Mesenchymal stem cell (in vitro differentiated cells and primary cell): Measurements from ENCODE around the gene PLEKHG7.
"Not testable (repeated sequence)": the region's sequence is repeated elsewhere in the genome, so short reads cannot be mapped to it uniquely, and the experiment has no call there.

ENCODE experiments used
- DNase-seq: peaks from one replicate; pipeline ENCODE4 v3.0.0-alpha.2; 2013
- H2AFZ ChIP-seq: one replicate; pipeline ENCODE4 v1.6.1; 2013; ENCODE audit warnings: low read depth, mild to moderate bottlenecking, control low read depth, inconsistent platforms, low read length, moderate library complexity
- H2AK5ac ChIP-seq: 2 replicates; pipeline ENCODE4 v1.6.1; 2013; ENCODE audit warnings: low read length, moderate library complexity, mild to moderate bottlenecking, inconsistent platforms; ENCODE audit not compliant: severe bottlenecking
- H2BK120ac ChIP-seq: one replicate; pipeline ENCODE4 v1.6.1; 2013; ENCODE audit warnings: low read depth, mild to moderate bottlenecking, inconsistent platforms, low read length, moderate library complexity
- H2BK12ac ChIP-seq, 2 experiments: one replicate each; pipeline ENCODE4 v1.6.1; 2013; ENCODE audit warnings: inconsistent platforms in 2 of 2, low read length in 2 of 2, mild to moderate bottlenecking in 2 of 2, moderate library complexity in 2 of 2, control low read depth in 1 of 2
- H2BK15ac ChIP-seq: one replicate; pipeline ENCODE4 v1.6.1; 2013; ENCODE audit warnings: mild to moderate bottlenecking, low read depth, inconsistent platforms; ENCODE audit not compliant: poor library complexity, severe bottlenecking
- H2BK5ac ChIP-seq: 2 replicates; pipeline ENCODE4 v1.6.1; 2013; ENCODE audit warnings: low read depth, mild to moderate bottlenecking, low read length, control low read depth, inconsistent platforms; ENCODE audit not compliant: poor library complexity, severe bottlenecking
- H3K14ac ChIP-seq, 2 experiments: one replicate each; pipeline ENCODE4 v1.6.1; 2013; ENCODE audit warnings: inconsistent platforms in 2 of 2, low read length in 2 of 2, control low read depth in 1 of 2, mild to moderate bottlenecking in 1 of 2, moderate library complexity in 1 of 2
- H3K18ac ChIP-seq, 2 experiments: one replicate each; pipeline ENCODE4 v1.6.1; 2013; ENCODE audit warnings: inconsistent platforms in 2 of 2, low read length in 2 of 2, control low read depth in 1 of 2, low read depth in 1 of 2, mild to moderate bottlenecking in 1 of 2
- H3K23ac ChIP-seq, 2 experiments: one replicate each; pipeline ENCODE4 v1.6.1; 2013; ENCODE audit warnings: inconsistent platforms in 2 of 2, low read length in 2 of 2, mild to moderate bottlenecking in 2 of 2, moderate library complexity in 2 of 2, control low read depth in 1 of 2
- H3K27ac ChIP-seq: 2 replicates; pipeline ENCODE4 v1.5.1; 2013; ENCODE audit warnings: mild to moderate bottlenecking, moderate library complexity, low read length, control low read depth, inconsistent platforms; ENCODE audit not compliant: poor library complexity, severe bottlenecking
- H3K27me3 ChIP-seq, 2 experiments: 2 replicates each; pipeline versions ENCODE4 v1.6.1 to v1.7.0; 2013; ENCODE audit warnings: low read length in 2 of 2, mild to moderate bottlenecking in 2 of 2, moderate library complexity in 2 of 2, control low read depth in 1 of 2, inconsistent platforms in 1 of 2; ENCODE audit not compliant: control insufficient read depth in 1 of 2, insufficient read depth in 1 of 2
- H3K36me3 ChIP-seq, 2 experiments: 2 replicates each; pipeline versions ENCODE4 v1.6.1 to v1.7.0; 2013; ENCODE audit warnings: low read length in 2 of 2, control low read depth in 1 of 2, inconsistent platforms in 1 of 2, low read depth in 1 of 2, mild to moderate bottlenecking in 1 of 2; ENCODE audit not compliant: insufficient read depth in 2 of 2, control insufficient read depth in 1 of 2
- H3K4ac ChIP-seq, 2 experiments: one replicate each; pipeline ENCODE4 v1.6.1; 2013; ENCODE audit warnings: inconsistent platforms in 2 of 2, low read length in 2 of 2, mild to moderate bottlenecking in 2 of 2, moderate library complexity in 2 of 2, control low read depth in 1 of 2, low read depth in 1 of 2
- H3K4me1 ChIP-seq: 2 replicates; pipeline ENCODE4 v1.6.1; 2013; ENCODE audit warnings: low read depth, low read length, control low read depth; ENCODE audit not compliant: control insufficient read depth, insufficient read depth
- H3K4me2 ChIP-seq: 2 replicates; pipeline ENCODE4 v1.6.1; 2013; ENCODE audit warnings: low read length, mild to moderate bottlenecking, inconsistent platforms; ENCODE audit not compliant: poor library complexity, severe bottlenecking
- H3K4me3 ChIP-seq, 2 experiments: 2 replicates each; pipeline versions ENCODE4 v1.5.1 to v1.7.0; 2013; ENCODE audit warnings: low read length in 2 of 2, mild to moderate bottlenecking in 2 of 2, control low read depth in 1 of 2, low read depth in 1 of 2; ENCODE audit not compliant: insufficient read depth in 1 of 2
- H3K79me1 ChIP-seq: replicated peaks from 2 replicates; pipeline ENCODE4 v1.6.1; 2013; ENCODE audit warnings: mild to moderate bottlenecking, control low read depth, low read length, inconsistent platforms; ENCODE audit not compliant: poor library complexity, severe bottlenecking
- H3K9ac ChIP-seq: 2 replicates; pipeline ENCODE4 v1.7.0; 2013; ENCODE audit warnings: mild to moderate bottlenecking, low read length, moderate library complexity
- H3K9me3 ChIP-seq: 2 replicates; pipeline ENCODE4 v1.7.0; 2013; ENCODE audit warnings: mild to moderate bottlenecking, low read length; ENCODE audit not compliant: control insufficient read depth
- H4K8ac ChIP-seq: one replicate; pipeline ENCODE4 v1.6.1; 2013; ENCODE audit warnings: inconsistent platforms, mild to moderate bottlenecking, low read length, moderate library complexity
- H4K91ac ChIP-seq: one replicate; pipeline ENCODE4 v1.6.1; 2013; ENCODE audit warnings: mild to moderate bottlenecking, low read length, inconsistent platforms
- WGBS: methylation state at CpG from one replicate; pipeline ENCODE4 v1.1.7; 2013; ENCODE audit warnings: mixed read lengths; 5-methylcytosine and 5-hydroxymethylcytosine counted together

The PLEKHG7 gene

GRCh38 chr12:92784797-92785562, 82.2 kb downstream of the PLEKHG7 start:
- no peak overlapping the region for H2BK120ac ChIP-seq
- H3K4me1 ChIP-seq = no peaks in the 10 kb centered on the region
- no peak overlapping the region for H3K4me2 ChIP-seq
- 92% methylated on average over 1 of the region's 1 CpG for WGBS
- no peak overlapping the region for H2AFZ ChIP-seq
- no peaks in the 10 kb centered on the region for H3K27me3 ChIP-seq
- peak overlapping the region; percentile 78 for H3K9ac ChIP-seq
- no peak overlapping the region for H2BK5ac ChIP-seq
- H2BK12ac ChIP-seq = no peak overlapping the region
- H2BK15ac ChIP-seq = no peak overlapping the region
- peaks cover 2% of the 10 kb centered on the region for H3K79me1 ChIP-seq
- no peak overlapping the region for H3K18ac ChIP-seq
- H3K4me3 ChIP-seq = no peak overlapping the region
- H2AK5ac ChIP-seq = peak overlapping the region; percentile 78
- no peak overlapping the region for H4K91ac ChIP-seq
- H3K27ac ChIP-seq = peak overlapping the region; percentile 72
- peak; percentile 79 for DNase-seq
- H3K14ac ChIP-seq = no peak overlapping the region
- peaks cover 0 to 70% of the 10 kb centered on the region in 2 experiments for H3K36me3 ChIP-seq
- no peak overlapping the region for H3K23ac ChIP-seq
- no peak overlapping the region for H3K4ac ChIP-seq
- no peak overlapping the region for H4K8ac ChIP-seq
- H3K9me3 ChIP-seq = no peaks in the 10 kb centered on the region

- Histone ChIP-seq H4K91ac (no peak overlapping the region), H2AFZ (no peak overlapping the region), H3K18ac (no peak overlapping the region), H3K9ac (peak overlapping the region; percentile 78), H3K23ac (no peak overlapping the region), H3K79me1 (peaks cover 2% of the 10 kb centered on the region), H4K8ac (no peak overlapping the region), H2AK5ac (no peak overlapping the region), H2BK15ac (no peak overlapping the region), H2BK5ac (no peak overlapping the region), H3K9me3 (no peaks in the 10 kb centered on the region), H3K36me3 (peaks cover 0 to 64% of the 10 kb centered on the region in 2 experiments), H2BK120ac (no peak overlapping the region), H3K4ac (no peak overlapping the region), H2BK12ac (no peak overlapping the region), H3K27ac (no peak overlapping the region), H3K4me3 (no peak overlapping the region), H3K27me3 (no peaks in the 10 kb centered on the region), H3K14ac (no peak overlapping the region), H3K4me1 (no peaks in the 10 kb centered on the region), H3K4me2 (no peak overlapping the region)
- DNase-seq = peak; percentile 11
- no CpG with 5 or more reads among the region's 1 CpG for WGBS
Observed at GRCh38 chr12:92785563-92785950, 82.8 kb downstream of the PLEKHG7 start.

- Histone ChIP-seq H2BK5ac (no peak overlapping the region), H3K27ac (no peak overlapping the region), H3K9me3 (no peaks in the 10 kb centered on the region), H3K4ac (no peak overlapping the region), H3K9ac (peak overlapping the region; percentile 20), H3K23ac (no peak overlapping the region), H2BK12ac (no peak overlapping the region), H3K79me1 (peaks cover 2% of the 10 kb centered on the region), H4K8ac (no peak overlapping the region), H3K36me3 (peaks cover 0 to 59% of the 10 kb centered on the region in 2 experiments), H2AFZ (no peak overlapping the region), H3K4me1 (no peaks in the 10 kb centered on the region), H3K4me3 (no peak overlapping the region), H4K91ac (no peak overlapping the region), H3K14ac (no peak overlapping the region), H3K27me3 (no peaks in the 10 kb centered on the region), H2AK5ac (no peak overlapping the region), H2BK120ac (no peak overlapping the region), H3K18ac (no peak overlapping the region), H3K4me2 (no peak overlapping the region), H2BK15ac (no peak overlapping the region)
- WGBS = 95% methylated on average over 1 of the region's 1 CpG
- peak; percentile 37 for DNase-seq
Observed at GRCh38 chr12:92786045-92786444, 83.3 kb downstream of the PLEKHG7 start.

GRCh38 chr12:92794356-92794755, 91.6 kb downstream of the PLEKHG7 start:
- WGBS = 93% methylated on average over 2 of the region's 5 CpGs
- not testable (repeated sequence) for H2BK120ac ChIP-seq

More at GRCh38 chr12:92794356-92794755, 91.6 kb downstream of the PLEKHG7 start:
- not testable (repeated sequence) for H4K91ac ChIP-seq, H3K4me3 ChIP-seq, H3K79me1 ChIP-seq, H3K27me3 ChIP-seq, H2BK12ac ChIP-seq, H3K4ac ChIP-seq, H3K9me3 ChIP-seq, DNase-seq, H2BK15ac ChIP-seq, H3K4me2 ChIP-seq, H3K18ac ChIP-seq, H2BK5ac ChIP-seq, H3K9ac ChIP-seq, H3K14ac ChIP-seq, H3K4me1 ChIP-seq, H3K23ac ChIP-seq, H4K8ac ChIP-seq, H2AFZ ChIP-seq, H2AK5ac ChIP-seq, H3K27ac ChIP-seq
- peaks cover 0 to 50% of the 10 kb centered on the region in 2 experiments for H3K36me3 ChIP-seq
